Ishikawa (cell line): ENCODE results near the gene MIDN.

Experiments
- CEBPB ChIP-seq: IDR thresholded peaks from 2 replicates; pipeline ENCODE4 v1.6.1; 2012
- CREB1 ChIP-seq: IDR thresholded peaks from 2 replicates; pipeline ENCODE4 v1.6.1; 2012; ENCODE audit warnings: low read depth
- EGR1 ChIP-seq: IDR thresholded peaks from 2 replicates; pipeline ENCODE4 v1.6.1; 2012
- EP300 ChIP-seq: IDR thresholded peaks from 2 replicates; pipeline ENCODE4 v1.6.1; 2012; ENCODE audit warnings: borderline replicate concordance
- NFIC ChIP-seq: IDR thresholded peaks from 2 replicates; pipeline ENCODE4 v1.6.1; 2012
- RAD21 ChIP-seq: IDR thresholded peaks from 2 replicates; pipeline ENCODE4 v1.6.1; 2012; ENCODE audit warnings: low read depth
- ZBTB7A ChIP-seq: IDR thresholded peaks from 2 replicates; pipeline ENCODE4 v1.6.1; 2012; ENCODE audit warnings: low read depth
- TF ChIP-seq, protein P1 (sequence below): IDR thresholded peaks from 2 replicates; pipeline ENCODE4 v1.6.1; 2012
- TF ChIP-seq, protein P2 (sequence below): IDR thresholded peaks from 2 replicates; pipeline ENCODE4 v1.6.1; 2012; ENCODE audit warnings: low read depth, mild to moderate bottlenecking

DNA sequence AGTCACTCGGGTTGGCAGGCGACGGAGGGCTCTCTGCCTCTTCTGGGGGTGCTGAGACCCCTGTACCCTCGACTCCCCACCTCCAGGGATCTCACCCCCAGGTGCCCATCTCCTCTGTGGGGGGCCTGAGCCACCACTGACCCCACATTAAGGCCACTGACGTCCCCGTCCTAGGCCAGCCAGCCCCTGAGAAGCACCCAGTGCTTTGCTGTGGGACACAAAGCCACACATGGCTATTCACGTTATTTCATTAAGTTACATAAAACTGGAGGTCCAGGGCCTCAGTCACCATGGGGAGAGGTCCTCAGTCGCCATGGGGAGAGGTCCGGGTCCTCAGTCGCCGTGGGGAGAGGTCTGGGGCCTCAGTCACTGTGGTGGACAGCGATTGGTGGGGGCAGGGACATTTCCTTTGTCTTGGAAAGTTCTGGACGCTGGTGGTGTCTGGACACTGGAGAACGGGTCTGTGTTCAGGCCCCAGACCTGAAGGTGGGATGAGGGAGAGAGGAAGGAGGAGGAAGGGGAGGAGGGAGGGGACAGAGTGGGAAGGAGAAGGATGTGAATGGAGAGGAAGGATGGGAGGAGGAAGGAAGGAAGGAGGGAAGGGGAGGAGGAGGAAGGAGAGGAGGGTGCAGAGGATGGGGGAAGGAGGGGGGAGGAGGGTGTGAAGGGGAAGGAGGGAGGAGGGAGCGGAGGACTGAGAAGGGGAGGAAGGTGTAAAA lies 33.3 kb downstream of the MIDN start:
- no peak for TF ChIP-seq EGR1
- TF ChIP-seq, protein P1, sequence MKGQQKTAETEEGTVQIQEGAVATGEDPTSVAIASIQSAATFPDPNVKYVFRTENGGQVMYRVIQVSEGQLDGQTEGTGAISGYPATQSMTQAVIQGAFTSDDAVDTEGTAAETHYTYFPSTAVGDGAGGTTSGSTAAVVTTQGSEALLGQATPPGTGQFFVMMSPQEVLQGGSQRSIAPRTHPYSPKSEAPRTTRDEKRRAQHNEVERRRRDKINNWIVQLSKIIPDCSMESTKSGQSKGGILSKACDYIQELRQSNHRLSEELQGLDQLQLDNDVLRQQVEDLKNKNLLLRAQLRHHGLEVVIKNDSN: no peak
- TF ChIP-seq EP300: no peak
- TF ChIP-seq, protein P2, sequence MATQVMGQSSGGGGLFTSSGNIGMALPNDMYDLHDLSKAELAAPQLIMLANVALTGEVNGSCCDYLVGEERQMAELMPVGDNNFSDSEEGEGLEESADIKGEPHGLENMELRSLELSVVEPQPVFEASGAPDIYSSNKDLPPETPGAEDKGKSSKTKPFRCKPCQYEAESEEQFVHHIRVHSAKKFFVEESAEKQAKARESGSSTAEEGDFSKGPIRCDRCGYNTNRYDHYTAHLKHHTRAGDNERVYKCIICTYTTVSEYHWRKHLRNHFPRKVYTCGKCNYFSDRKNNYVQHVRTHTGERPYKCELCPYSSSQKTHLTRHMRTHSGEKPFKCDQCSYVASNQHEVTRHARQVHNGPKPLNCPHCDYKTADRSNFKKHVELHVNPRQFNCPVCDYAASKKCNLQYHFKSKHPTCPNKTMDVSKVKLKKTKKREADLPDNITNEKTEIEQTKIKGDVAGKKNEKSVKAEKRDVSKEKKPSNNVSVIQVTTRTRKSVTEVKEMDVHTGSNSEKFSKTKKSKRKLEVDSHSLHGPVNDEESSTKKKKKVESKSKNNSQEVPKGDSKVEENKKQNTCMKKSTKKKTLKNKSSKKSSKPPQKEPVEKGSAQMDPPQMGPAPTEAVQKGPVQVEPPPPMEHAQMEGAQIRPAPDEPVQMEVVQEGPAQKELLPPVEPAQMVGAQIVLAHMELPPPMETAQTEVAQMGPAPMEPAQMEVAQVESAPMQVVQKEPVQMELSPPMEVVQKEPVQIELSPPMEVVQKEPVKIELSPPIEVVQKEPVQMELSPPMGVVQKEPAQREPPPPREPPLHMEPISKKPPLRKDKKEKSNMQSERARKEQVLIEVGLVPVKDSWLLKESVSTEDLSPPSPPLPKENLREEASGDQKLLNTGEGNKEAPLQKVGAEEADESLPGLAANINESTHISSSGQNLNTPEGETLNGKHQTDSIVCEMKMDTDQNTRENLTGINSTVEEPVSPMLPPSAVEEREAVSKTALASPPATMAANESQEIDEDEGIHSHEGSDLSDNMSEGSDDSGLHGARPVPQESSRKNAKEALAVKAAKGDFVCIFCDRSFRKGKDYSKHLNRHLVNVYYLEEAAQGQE: no peak
- no peak for TF ChIP-seq ZBTB7A
- no peak for TF ChIP-seq CREB1
- TF ChIP-seq RAD21: no peak
- TF ChIP-seq NFIC: no peak
- no peak for TF ChIP-seq CEBPB
